ENCODE results near the gene MED12L. TPM values are rescaled to one million over a fixed set of nuclear protein-coding genes. Genes with fewer than 3 reads are reported as not detected.

Gene MED12L
- total and polyA plus RNA-seq, 2 donors from 2014 or later, result 0.13 to 0.82 TPM

- intact Hi-C loops (cut with DNase I), result no loop called here
- Histone ChIP-seq H3K27me3 (ENCODE audit: control insufficient read depth, insufficient read depth, low read length) (no peaks in the 10 kb centered on the region), H3K9me3 (ENCODE audit: control insufficient read depth in 2 of 3, insufficient read depth in 1 of 3, low read length in 3 of 3) (no peaks in the 10 kb centered on the region), H3K4me1 (ENCODE audit: control insufficient read depth in 2 of 3, insufficient read depth in 2 of 3, low read depth in 1 of 3, low read length in 3 of 3) (no peaks in the 10 kb centered on the region), H3K9ac (ENCODE audit: low read length in 3 of 3) (no peak overlapping the region), H3K36me3 (ENCODE audit: control insufficient read depth in 2 of 3, insufficient read depth in 3 of 3, low read length in 3 of 3) (no peaks in the 10 kb centered on the region), H3K27ac (ENCODE audit: low read depth in 2 of 2, low read length in 2 of 2) (no peak overlapping the region), H3K4me3 (ENCODE audit: low read length in 3 of 3) (no peak overlapping the region)
- no peak for DNase-seq
- FAIRE-seq, result no peak
- no peak for TF ChIP-seq CTCF (IDR thresholded peaks at IDR 0.05; ENCODE audit: borderline replicate concordance, extremely low read depth, insufficient read depth)
These were observed 347.3 kb downstream of the MED12L start for GRCh38 chr3:151432616-151433372.

GRCh38 chr3:151434151-151434890, 348.9 kb downstream of the MED12L start:
- no peak overlapping the region for H3K9ac ChIP-seq (ENCODE audit: low read length in 3 of 3)
- no peak overlapping the region for H3K27ac ChIP-seq (ENCODE audit: low read depth in 2 of 2, low read length in 2 of 2)
- H3K4me1 ChIP-seq (ENCODE audit: control insufficient read depth in 2 of 3, insufficient read depth in 2 of 3, low read depth in 1 of 3, low read length in 3 of 3), result no peaks in the 10 kb centered on the region
- intact Hi-C loops (cut with DNase I), result no loop called here
- no peak for TF ChIP-seq CTCF (IDR thresholded peaks at IDR 0.05; ENCODE audit: borderline replicate concordance, extremely low read depth, insufficient read depth)
- H3K9me3 ChIP-seq (ENCODE audit: control insufficient read depth in 2 of 3, insufficient read depth in 1 of 3, low read length in 3 of 3), result no peaks in the 10 kb centered on the region
- no peaks in the 10 kb centered on the region for H3K27me3 ChIP-seq (ENCODE audit: control insufficient read depth, insufficient read depth, low read length)
- DNase-seq (peak in 2 of 5 donors; percentile 6 to 21), FAIRE-seq (peak; percentile 3)
- H3K36me3 ChIP-seq (ENCODE audit: control insufficient read depth in 2 of 3, insufficient read depth in 3 of 3, low read length in 3 of 3), result no peaks in the 10 kb centered on the region
- no peak overlapping the region for H3K4me3 ChIP-seq (ENCODE audit: low read length in 3 of 3)

- no peaks in the 10 kb centered on the region for H3K27me3 ChIP-seq (ENCODE audit: control insufficient read depth, insufficient read depth, low read length)
- H3K9me3 ChIP-seq (ENCODE audit: control insufficient read depth in 2 of 3, insufficient read depth in 1 of 3, low read length in 3 of 3), result no peaks in the 10 kb centered on the region
- no peak for DNase-seq
- H3K4me1 ChIP-seq (ENCODE audit: control insufficient read depth in 2 of 3, insufficient read depth in 2 of 3, low read depth in 1 of 3, low read length in 3 of 3), result no peaks in the 10 kb centered on the region
- no peak overlapping the region for H3K4me3 ChIP-seq (ENCODE audit: low read length in 3 of 3)
- no peaks in the 10 kb centered on the region for H3K36me3 ChIP-seq (ENCODE audit: control insufficient read depth in 2 of 3, insufficient read depth in 3 of 3, low read length in 3 of 3)
- H3K27ac ChIP-seq (ENCODE audit: low read depth in 2 of 2, low read length in 2 of 2), result no peak overlapping the region
- no peak overlapping the region for H3K9ac ChIP-seq (ENCODE audit: low read length in 3 of 3)
- FAIRE-seq, result no peak
- intact Hi-C loops (cut with DNase I), result no loop called here
- TF ChIP-seq CTCF (IDR thresholded peaks at IDR 0.05; ENCODE audit: borderline replicate concordance, extremely low read depth, insufficient read depth), result no peak
These were observed 351.4 kb downstream of the MED12L start for GRCh38 chr3:151436675-151437446.

Data from kidney (tissue), 14 donors.